HepG2 (cell line): Measurements from ENCODE around the gene SLC43A1. TPM values are rescaled to one million over a fixed set of nuclear protein-coding genes. Genes with fewer than 3 reads are reported as not detected.

Source experiments
- ELF3 ChIP-seq: IDR thresholded peaks from 2 replicates; pipeline ENCODE4 v1.6.1; 2016; ENCODE audit warnings: missing genetic modification reagents, missing compliant biosample characterization
- ERF ChIP-seq: IDR thresholded peaks from 2 replicates; pipeline ENCODE4 v1.6.1; 2018; ENCODE audit warnings: missing biosample characterization, missing genetic modification reagents
- GATA4 ChIP-seq: sonication (generic); IDR thresholded peaks from 2 replicates; pipeline ENCODE4 v1.6.1; 2016; ENCODE audit warnings: antibody characterized with exemption, low read depth, borderline replicate concordance
- HDAC2 ChIP-seq: sonication (generic); formaldehyde crosslinking; IDR thresholded peaks from 2 replicates; pipeline ENCODE4 v1.4.0; 2020; ENCODE audit warnings: missing genetic modification reagents
- HHEX ChIP-seq: IDR thresholded peaks from 2 replicates; pipeline ENCODE4 v1.6.1; 2016; ENCODE audit warnings: control low read depth
- POGZ ChIP-seq: sonication (generic); formaldehyde crosslinking; IDR thresholded peaks from 2 replicates; pipeline ENCODE4 v1.4.0; 2020; ENCODE audit warnings: mild to moderate bottlenecking, missing genetic modification reagents
- RARA ChIP-seq: IDR thresholded peaks from 2 replicates; pipeline ENCODE4 v1.6.1; 2016; ENCODE audit warnings: missing genetic modification reagents, missing compliant biosample characterization
- RXRA ChIP-seq: sonication (generic); formaldehyde crosslinking; IDR thresholded peaks from 2 replicates; pipeline ENCODE4 v1.5.1; 2020; ENCODE audit warnings: missing genetic modification reagents
- SKIL ChIP-seq: sonication (generic); formaldehyde crosslinking; IDR thresholded peaks from 2 replicates; pipeline ENCODE4 v1.8.0; 2022; ENCODE audit warnings: missing genetic modification reagents, mild to moderate bottlenecking, moderate library complexity, borderline replicate concordance
- TARDBP ChIP-seq: sonication (generic); formaldehyde crosslinking; IDR thresholded peaks from 2 replicates; pipeline ENCODE4 v1.8.0; 2022; ENCODE audit warnings: mild to moderate bottlenecking, missing genetic modification reagents
- ZEB1 ChIP-seq: IDR thresholded peaks from 2 replicates; pipeline ENCODE4 v1.6.1; 2012; ENCODE audit warnings: mild to moderate bottlenecking, low read depth, inconsistent platforms; ENCODE audit not compliant: insufficient replicate concordance
- ZFP41 ChIP-seq: sonication (generic); formaldehyde crosslinking; IDR thresholded peaks from 2 replicates; pipeline ENCODE4 v1.4.0; 2020; ENCODE audit warnings: mild to moderate bottlenecking, missing genetic modification reagents, borderline replicate concordance
- ZNF225 ChIP-seq: sonication (generic); formaldehyde crosslinking; IDR thresholded peaks from 2 replicates; pipeline ENCODE4 v1.4.0; 2020; ENCODE audit warnings: mild to moderate bottlenecking, missing genetic modification reagents
- ZNF414 ChIP-seq: sonication (generic); formaldehyde crosslinking; IDR thresholded peaks from 2 replicates; pipeline ENCODE4 v1.5.0; 2020; ENCODE audit warnings: missing genetic modification reagents
- ZNF644 ChIP-seq: IDR thresholded peaks from 2 replicates; pipeline ENCODE4 v1.6.1; 2016; ENCODE audit warnings: low read depth
- ZSCAN5A ChIP-seq: sonication (generic); formaldehyde crosslinking; IDR thresholded peaks from 2 replicates; pipeline ENCODE4 v1.8.0; 2022; ENCODE audit warnings: mild to moderate bottlenecking, missing genetic modification reagents, borderline replicate concordance
- polyA plus RNA-seq, 8 experiments: library from polyadenylated mRNA; depleted of rRNA in 3 of 8; stranded (reverse) in 7 of 8; unstranded in 1 of 8; fragments of >200 nt; fragmentation: Illumina TruSeq in 4 of 8; extraction: Trizol in 4 of 8; gene quantifications; 2 replicates each; pipeline versions ENCODE4 v1.2.1 to v1.2.3, GENCODE V29; 2011 to 2016; ENCODE audit warnings: low read depth in 4 of 8, missing spikeins in 1 of 8, mixed read lengths in 1 of 8; ENCODE audit not compliant: insufficient read depth in 1 of 8
- total RNA-seq, 5 experiments: library from RNA; depleted of rRNA; stranded (reverse); fragments of >200 nt; fragmentation: Illumina TruSeq; extraction: Trizol; gene quantifications; 2 replicates each; pipeline ENCODE4 v1.2.3, GENCODE V29; 2016; ENCODE audit warnings: low read depth in 1 of 5
- TF ChIP-seq, protein P1 (sequence below): sonication (generic); formaldehyde crosslinking; IDR thresholded peaks from 2 replicates; pipeline ENCODE4 v1.5.1; 2020; ENCODE audit warnings: mild to moderate bottlenecking, missing genetic modification reagents
- TF ChIP-seq, protein P2 (sequence below): sonication (generic); formaldehyde crosslinking; IDR thresholded peaks from 2 replicates; pipeline ENCODE4 v1.4.0; 2020; ENCODE audit warnings: missing genetic modification reagents, borderline replicate concordance

The SLC43A1 gene
- total and polyA plus RNA-seq, 2 of the 13 experiments (the other 11 are each of a cell fraction or from before 2014, with no cell fraction given), result 72.3 to 87.6 TPM

DNA sequence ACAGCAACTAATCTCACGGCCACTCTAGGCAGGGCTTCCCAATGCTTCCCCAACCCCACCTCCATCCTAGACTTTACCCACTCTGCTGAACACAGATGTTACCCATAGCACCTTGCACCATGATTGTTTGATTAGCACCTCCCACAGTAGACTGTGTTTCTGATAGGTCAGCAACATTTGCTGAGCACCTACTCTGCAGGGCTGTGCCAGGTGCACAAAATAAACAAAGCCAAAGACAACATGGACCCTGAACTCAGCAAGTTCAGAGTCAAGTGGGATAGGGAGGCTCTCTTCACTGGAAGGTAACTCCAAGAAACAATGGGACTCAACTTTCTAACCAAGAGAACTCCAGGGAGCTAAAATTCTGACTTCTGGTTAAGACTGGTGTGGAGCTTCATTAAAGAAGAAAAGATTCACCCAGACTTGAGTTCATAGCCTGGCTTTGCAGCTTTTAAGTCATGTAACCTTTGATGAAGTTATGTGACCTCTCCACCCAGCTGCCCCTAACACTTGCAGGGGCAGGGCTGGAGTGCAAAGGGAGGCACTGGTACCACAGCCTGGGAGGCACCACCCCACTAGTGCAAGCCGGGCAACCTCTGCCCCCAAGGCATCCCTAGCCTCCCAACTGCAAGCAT lies 61.8 kb downstream of the SLC43A1 start (continued):
- TF ChIP-seq SKIL (CRISPR knock-in tag) (peak; percentile 86), ERF (peak; percentile 74; the same call in 1 of the 2 replicates), RARA (CRISPR knock-in tag) (peak; percentile 90), ZSCAN5A (CRISPR knock-in tag) (peak; percentile 59; the same call in 1 of the 2 replicates), ELF3 (CRISPR knock-in tag) (peak; percentile 52; the same call in 1 of the 2 replicates), POGZ (CRISPR knock-in tag) (peak; percentile 92), HDAC2 (peak; percentile 92), ZFP41 (no peak), ZNF414 (CRISPR knock-in tag) (0 out of 2 replicates have a peak, but pooled peaks have one; percentile 66), ZNF225 (peak; percentile 24; the same call in 1 of the 2 replicates), TARDBP (CRISPR knock-in tag) (peak; percentile 87), HHEX (CRISPR knock-in tag) (peak; percentile 58), GATA4 (peak; percentile 40; the same call in 1 of the 2 replicates), RXRA (CRISPR knock-in tag) (peak; percentile 67; the same call in 1 of the 2 replicates), ZEB1 (peak; percentile 92), ZNF644 (CRISPR knock-in tag) (peak; percentile 97)
- TF ChIP-seq, protein P1, sequence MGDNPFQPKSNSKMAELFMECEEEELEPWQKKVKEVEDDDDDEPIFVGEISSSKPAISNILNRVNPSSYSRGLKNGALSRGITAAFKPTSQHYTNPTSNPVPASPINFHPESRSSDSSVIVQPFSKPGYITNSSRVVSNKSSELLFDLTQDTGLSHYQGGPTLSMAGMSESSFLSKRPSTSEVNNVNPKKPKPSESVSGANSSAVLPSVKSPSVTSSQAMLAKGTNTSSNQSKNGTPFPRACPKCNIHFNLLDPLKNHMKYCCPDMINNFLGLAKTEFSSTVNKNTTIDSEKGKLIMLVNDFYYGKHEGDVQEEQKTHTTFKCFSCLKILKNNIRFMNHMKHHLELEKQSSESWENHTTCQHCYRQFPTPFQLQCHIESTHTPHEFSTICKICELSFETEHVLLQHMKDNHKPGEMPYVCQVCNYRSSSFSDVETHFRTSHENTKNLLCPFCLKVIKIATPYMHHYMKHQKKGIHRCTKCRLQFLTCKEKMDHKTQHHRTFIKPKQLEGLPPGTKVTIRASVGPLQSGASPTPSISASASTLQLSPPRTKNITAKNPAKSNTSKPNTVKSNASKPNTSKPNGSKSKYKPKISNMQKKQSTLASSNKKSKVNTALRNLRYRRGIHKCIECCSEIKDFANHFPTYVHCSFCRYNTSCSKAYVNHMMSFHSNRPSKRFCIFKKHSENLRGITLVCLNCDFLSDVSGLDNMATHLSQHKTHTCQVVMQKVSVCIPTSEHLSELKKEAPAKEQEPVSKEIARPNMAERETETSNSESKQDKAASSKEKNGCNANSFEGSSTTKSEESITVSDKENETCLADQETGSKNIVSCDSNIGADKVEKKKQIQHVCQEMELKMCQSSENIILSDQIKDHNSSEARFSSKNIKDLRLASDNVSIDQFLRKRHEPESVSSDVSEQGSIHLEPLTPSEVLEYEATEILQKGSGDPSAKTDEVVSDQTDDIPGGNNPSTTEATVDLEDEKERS (CRISPR knock-in tag), result peak; percentile 92; the same call in 1 of the 2 replicates
- TF ChIP-seq, protein P2, sequence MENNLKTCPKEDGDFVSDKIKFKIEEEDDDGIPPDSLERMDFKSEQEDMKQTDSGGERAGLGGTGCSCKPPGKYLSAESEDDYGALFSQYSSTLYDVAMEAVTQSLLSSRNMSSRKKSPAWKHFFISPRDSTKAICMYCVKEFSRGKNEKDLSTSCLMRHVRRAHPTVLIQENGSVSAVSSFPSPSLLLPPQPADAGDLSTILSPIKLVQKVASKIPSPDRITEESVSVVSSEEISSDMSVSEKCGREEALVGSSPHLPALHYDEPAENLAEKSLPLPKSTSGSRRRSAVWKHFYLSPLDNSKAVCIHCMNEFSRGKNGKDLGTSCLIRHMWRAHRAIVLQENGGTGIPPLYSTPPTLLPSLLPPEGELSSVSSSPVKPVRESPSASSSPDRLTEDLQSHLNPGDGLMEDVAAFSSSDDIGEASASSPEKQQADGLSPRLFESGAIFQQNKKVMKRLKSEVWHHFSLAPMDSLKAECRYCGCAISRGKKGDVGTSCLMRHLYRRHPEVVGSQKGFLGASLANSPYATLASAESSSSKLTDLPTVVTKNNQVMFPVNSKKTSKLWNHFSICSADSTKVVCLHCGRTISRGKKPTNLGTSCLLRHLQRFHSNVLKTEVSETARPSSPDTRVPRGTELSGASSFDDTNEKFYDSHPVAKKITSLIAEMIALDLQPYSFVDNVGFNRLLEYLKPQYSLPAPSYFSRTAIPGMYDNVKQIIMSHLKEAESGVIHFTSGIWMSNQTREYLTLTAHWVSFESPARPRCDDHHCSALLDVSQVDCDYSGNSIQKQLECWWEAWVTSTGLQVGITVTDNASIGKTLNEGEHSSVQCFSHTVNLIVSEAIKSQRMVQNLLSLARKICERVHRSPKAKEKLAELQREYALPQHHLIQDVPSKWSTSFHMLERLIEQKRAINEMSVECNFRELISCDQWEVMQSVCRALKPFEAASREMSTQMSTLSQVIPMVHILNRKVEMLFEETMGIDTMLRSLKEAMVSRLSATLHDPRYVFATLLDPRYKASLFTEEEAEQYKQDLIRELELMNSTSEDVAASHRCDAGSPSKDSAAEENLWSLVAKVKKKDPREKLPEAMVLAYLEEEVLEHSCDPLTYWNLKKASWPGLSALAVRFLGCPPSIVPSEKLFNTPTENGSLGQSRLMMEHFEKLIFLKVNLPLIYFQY, result no peak
